Measurements from ENCODE around the gene EFNA4. TPM values are rescaled to one million over a fixed set of nuclear protein-coding genes. Genes with fewer than 3 reads are reported as not detected.
A peak's percentile ranks its signal among the peaks of the same experiment; 100 is the strongest.

EFNA4 gene
- total RNA-seq, 3 donors from 2014 or later (not counting 1 experiment from before 2014, with no cell fraction given): 4.6 to 6.8 (median 5.5) TPM

DNA sequence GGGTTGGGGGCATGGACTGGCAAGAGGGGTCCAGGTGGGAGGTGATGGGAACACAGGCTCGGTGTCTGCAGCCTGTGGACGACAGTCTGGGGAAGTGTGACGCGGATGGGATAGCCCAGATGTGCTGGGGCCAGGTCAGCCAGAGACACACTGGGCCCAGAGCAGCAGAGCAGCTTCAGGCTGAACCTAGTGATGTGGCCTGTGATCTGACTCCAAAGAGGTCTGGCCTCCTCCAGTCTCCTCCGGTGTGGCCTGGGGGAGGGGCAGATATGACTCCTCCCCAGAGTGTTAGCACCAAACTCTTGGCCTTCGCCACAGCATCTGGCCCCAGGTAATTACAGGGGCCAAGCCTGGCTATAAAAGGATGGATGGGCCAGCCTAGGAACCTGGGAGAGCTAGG lies 28.6 kb downstream of the EFNA4 start:
- peaks cover 7% of the 10 kb centered on the region for H3K4me1 ChIP-seq (ENCODE audit: control insufficient read depth, insufficient read depth, low read length)
- Mint-ChIP-seq H3K27ac (no peak overlapping the region), H3K9me3 (no peaks in the 10 kb centered on the region), H3K27me3 (ENCODE audit: low read depth in 2 of 2) (peaks cover 5 to 20% of the 10 kb centered on the region in 2 donors), H3K4me1 (no peaks in the 10 kb centered on the region), H3K36me3 (no peaks in the 10 kb centered on the region), H3K4me3 (no peak overlapping the region)
- no peak for DNase-seq
- H3K27ac ChIP-seq (ENCODE audit: low read length): no peak overlapping the region
- no peaks in the 10 kb centered on the region for H3K9me3 ChIP-seq (ENCODE audit: control insufficient read depth, insufficient read depth, low read length)
- intact Hi-C loops (cut with micrococcal nuclease): loop anchor here (5.0 kb wide), 1 partner anchor 35 kb away; the partner anchor contains the start of gene EFNA1
- TF ChIP-seq, protein P1, sequence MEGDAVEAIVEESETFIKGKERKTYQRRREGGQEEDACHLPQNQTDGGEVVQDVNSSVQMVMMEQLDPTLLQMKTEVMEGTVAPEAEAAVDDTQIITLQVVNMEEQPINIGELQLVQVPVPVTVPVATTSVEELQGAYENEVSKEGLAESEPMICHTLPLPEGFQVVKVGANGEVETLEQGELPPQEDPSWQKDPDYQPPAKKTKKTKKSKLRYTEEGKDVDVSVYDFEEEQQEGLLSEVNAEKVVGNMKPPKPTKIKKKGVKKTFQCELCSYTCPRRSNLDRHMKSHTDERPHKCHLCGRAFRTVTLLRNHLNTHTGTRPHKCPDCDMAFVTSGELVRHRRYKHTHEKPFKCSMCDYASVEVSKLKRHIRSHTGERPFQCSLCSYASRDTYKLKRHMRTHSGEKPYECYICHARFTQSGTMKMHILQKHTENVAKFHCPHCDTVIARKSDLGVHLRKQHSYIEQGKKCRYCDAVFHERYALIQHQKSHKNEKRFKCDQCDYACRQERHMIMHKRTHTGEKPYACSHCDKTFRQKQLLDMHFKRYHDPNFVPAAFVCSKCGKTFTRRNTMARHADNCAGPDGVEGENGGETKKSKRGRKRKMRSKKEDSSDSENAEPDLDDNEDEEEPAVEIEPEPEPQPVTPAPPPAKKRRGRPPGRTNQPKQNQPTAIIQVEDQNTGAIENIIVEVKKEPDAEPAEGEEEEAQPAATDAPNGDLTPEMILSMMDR (IDR thresholded peaks at IDR 0.05): no peak
- H3K27me3 ChIP-seq (ENCODE audit: control insufficient read depth, insufficient read depth, low read length): no peaks in the 10 kb centered on the region
- ATAC-seq: no peak
- 91% methylated on average over 6 of the region's 6 CpGs for WGBS (ENCODE audit: insufficient coverage)
- H3K4me3 ChIP-seq (ENCODE audit: low read length): no peak overlapping the region
- no peaks in the 10 kb centered on the region for H3K36me3 ChIP-seq (ENCODE audit: control insufficient read depth, insufficient read depth, low read length)

DNA sequence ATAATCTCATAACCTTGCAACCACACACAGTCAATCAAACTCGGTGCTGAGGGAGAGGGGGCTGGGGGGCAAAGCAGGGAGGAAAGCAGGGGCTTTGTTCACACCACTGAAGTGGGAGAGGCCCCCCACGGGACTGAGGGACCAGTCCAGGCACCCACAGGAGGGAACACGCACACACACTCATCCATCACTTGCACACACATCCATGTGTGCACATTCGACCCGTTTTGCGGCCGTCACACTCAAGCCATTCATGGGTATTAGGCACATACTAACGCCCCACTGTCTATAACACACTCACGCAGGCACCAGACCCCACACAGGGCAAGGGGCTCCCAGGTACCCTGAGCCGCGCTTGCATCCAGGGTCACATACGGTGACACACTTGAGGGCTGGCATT lies 29.1 kb downstream of the EFNA4 start:
- H3K27ac Mint-ChIP-seq: no peak overlapping the region
- H3K27me3 ChIP-seq (ENCODE audit: control insufficient read depth, insufficient read depth, low read length): no peaks in the 10 kb centered on the region
- H3K36me3 ChIP-seq (ENCODE audit: control insufficient read depth, insufficient read depth, low read length): no peaks in the 10 kb centered on the region
- DNase-seq: no peak
- TF ChIP-seq, protein P1 (IDR thresholded peaks at IDR 0.05): no peak
- peaks cover 5 to 20% of the 10 kb centered on the region in 2 donors for H3K27me3 Mint-ChIP-seq (ENCODE audit: low read depth in 2 of 2)
- ATAC-seq: no peak
- no peaks in the 10 kb centered on the region for H3K9me3 ChIP-seq (ENCODE audit: control insufficient read depth, insufficient read depth, low read length)
- peaks cover 7% of the 10 kb centered on the region for H3K4me1 ChIP-seq (ENCODE audit: control insufficient read depth, insufficient read depth, low read length)
- H3K4me3 ChIP-seq (ENCODE audit: low read length): no peak overlapping the region
- H3K4me3 Mint-ChIP-seq: no peak overlapping the region
- no peaks in the 10 kb centered on the region for H3K36me3 Mint-ChIP-seq
- no peaks in the 10 kb centered on the region for H3K4me1 Mint-ChIP-seq
- intact Hi-C loops (cut with micrococcal nuclease): loop anchor here (5.0 kb wide), 1 partner anchor 35 kb away; the partner anchor contains the start of gene EFNA1
- H3K27ac ChIP-seq (ENCODE audit: low read length): no peak overlapping the region
- 85% methylated on average over 12 of the region's 12 CpGs for WGBS (ENCODE audit: insufficient coverage)
- H3K9me3 Mint-ChIP-seq: no peaks in the 10 kb centered on the region

DNA sequence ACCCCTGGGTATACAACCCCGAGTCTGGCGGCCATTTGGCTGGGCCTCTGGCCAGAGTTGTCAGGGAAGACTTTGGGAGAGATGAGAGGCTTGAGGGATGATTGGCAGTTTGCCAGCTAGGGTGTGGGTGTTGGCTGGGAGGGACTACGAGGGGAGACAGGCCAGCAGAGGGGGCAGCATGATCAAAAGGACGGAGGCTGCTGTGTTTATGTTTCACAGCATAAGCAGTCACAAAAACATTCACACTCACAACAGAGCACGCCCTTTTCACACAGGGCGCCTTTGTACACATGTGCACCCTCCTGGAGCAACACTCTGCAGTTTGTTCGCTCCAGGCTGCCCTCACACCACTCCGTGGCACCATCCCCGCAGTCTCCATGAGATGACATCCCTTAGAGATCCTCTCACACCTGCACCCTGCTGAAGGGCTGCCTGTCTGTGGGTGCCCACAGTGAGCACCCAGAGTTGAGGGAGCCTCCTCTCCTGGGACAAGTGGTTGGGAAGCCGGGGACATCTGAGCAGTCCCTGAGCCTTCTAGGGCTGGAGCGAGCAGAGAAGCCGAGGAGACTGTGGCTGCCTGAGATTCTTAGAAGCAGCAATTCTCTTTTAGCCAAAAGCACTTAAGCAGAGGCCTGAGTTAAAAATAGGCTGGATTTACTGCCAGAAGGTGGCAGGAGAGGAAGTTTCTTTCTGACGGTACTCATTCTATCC lies 30.5 kb downstream of the EFNA4 start:
- intact Hi-C loops (cut with micrococcal nuclease): loop anchor here (5.0 kb wide), 1 partner anchor 33 kb away; the partner anchor contains the start of gene EFNA1
- Mint-ChIP-seq H3K9me3 (no peaks in the 10 kb centered on the region), H3K4me1 (no peaks in the 10 kb centered on the region), H3K27me3 (ENCODE audit: low read depth in 2 of 2) (peaks cover 5 to 20% of the 10 kb centered on the region in 2 donors), H3K4me3 (no peak overlapping the region), H3K36me3 (no peaks in the 10 kb centered on the region), H3K27ac (no peak overlapping the region)
- Histone ChIP-seq H3K4me3 (ENCODE audit: low read length) (no peak overlapping the region), H3K4me1 (ENCODE audit: control insufficient read depth, insufficient read depth, low read length) (peaks cover 7% of the 10 kb centered on the region), H3K27ac (ENCODE audit: low read length) (no peak overlapping the region), H3K9me3 (ENCODE audit: control insufficient read depth, insufficient read depth, low read length) (no peaks in the 10 kb centered on the region), H3K27me3 (ENCODE audit: control insufficient read depth, insufficient read depth, low read length) (no peaks in the 10 kb centered on the region), H3K36me3 (ENCODE audit: control insufficient read depth, insufficient read depth, low read length) (no peaks in the 10 kb centered on the region)
- DNase-seq (peak in 1 of 2 donors; percentile 59), ATAC-seq (peak in 1 of 3 donors; percentile 6)
- TF ChIP-seq, protein P1 (IDR thresholded peaks at IDR 0.05): no peak
- 49% methylated on average over 11 of the region's 13 CpGs for WGBS (ENCODE audit: insufficient coverage)

Measured in natural killer cell (primary cell).